ENCODE data around the gene GNAI1.

- TF ChIP-seq, protein P1, sequence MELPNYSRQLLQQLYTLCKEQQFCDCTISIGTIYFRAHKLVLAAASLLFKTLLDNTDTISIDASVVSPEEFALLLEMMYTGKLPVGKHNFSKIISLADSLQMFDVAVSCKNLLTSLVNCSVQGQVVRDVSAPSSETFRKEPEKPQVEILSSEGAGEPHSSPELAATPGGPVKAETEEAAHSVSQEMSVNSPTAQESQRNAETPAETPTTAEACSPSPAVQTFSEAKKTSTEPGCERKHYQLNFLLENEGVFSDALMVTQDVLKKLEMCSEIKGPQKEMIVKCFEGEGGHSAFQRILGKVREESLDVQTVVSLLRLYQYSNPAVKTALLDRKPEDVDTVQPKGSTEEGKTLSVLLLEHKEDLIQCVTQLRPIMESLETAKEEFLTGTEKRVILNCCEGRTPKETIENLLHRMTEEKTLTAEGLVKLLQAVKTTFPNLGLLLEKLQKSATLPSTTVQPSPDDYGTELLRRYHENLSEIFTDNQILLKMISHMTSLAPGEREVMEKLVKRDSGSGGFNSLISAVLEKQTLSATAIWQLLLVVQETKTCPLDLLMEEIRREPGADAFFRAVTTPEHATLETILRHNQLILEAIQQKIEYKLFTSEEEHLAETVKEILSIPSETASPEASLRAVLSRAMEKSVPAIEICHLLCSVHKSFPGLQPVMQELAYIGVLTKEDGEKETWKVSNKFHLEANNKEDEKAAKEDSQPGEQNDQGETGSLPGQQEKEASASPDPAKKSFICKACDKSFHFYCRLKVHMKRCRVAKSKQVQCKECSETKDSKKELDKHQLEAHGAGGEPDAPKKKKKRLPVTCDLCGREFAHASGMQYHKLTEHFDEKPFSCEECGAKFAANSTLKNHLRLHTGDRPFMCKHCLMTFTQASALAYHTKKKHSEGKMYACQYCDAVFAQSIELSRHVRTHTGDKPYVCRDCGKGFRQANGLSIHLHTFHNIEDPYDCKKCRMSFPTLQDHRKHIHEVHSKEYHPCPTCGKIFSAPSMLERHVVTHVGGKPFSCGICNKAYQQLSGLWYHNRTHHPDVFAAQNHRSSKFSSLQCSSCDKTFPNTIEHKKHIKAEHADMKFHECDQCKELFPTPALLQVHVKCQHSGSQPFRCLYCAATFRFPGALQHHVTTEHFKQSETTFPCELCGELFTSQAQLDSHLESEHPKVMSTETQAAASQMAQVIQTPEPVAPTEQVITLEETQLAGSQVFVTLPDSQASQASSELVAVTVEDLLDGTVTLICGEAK (IDR thresholded peaks at IDR 0.05; ENCODE audit: borderline replicate concordance): no peak
- no peak for TF ChIP-seq EGR1 (IDR thresholded peaks at IDR 0.05; ENCODE audit: borderline replicate concordance in 1 of 2, low read depth in 2 of 2, low read length in 2 of 2)
These were observed 2.8 kb downstream of the GNAI1 start for GRCh38 chr7:80137410-80137809.

Data from GM12878 (cell line).